Peyer's patch (tissue), 4 donors: ENCODE results near the gene MAN1C1.

Experiments used
- CTCF ChIP-seq, 6 experiments: fragments of 450-650 bp in 4 of 6; fragments of 200-600 bp in 2 of 6; sonication (generic) in 1 of 6; IDR thresholded peaks; one replicate each; pipeline ENCODE4 v1.5.1; 2017 to 2019; ENCODE audit warnings: antibody characterized with exemption in 6 of 6, mild to moderate bottlenecking in 3 of 6, moderate library complexity in 1 of 6
- POLR2A ChIP-seq, 2 donors: fragments of 450-650 bp; IDR thresholded peaks; one replicate each; pipeline ENCODE4 v1.5.1; 2017; ENCODE audit warnings: antibody characterized with exemption in 2 of 2, mild to moderate bottlenecking in 2 of 2, moderate library complexity in 2 of 2

GRCh38 chr1:25617625-25618432 lies 1.2 kb downstream of the MAN1C1 start:
- no peak for TF ChIP-seq CTCF (IDR thresholded peaks at IDR 0.05)
- no peak for TF ChIP-seq POLR2A (IDR thresholded peaks at IDR 0.05)
